22Rv1 (cell line): ENCODE data around the gene DAP.

Experiments used
- ZFX ChIP-seq: fragments of 450-650 bp; IDR thresholded peaks from 2 replicates; pipeline ENCODE4 v1.6.1; 2017; ENCODE audit warnings: antibody characterized with exemption, borderline replicate concordance
- TF ChIP-seq, protein P1 (sequence below): fragments of 450-650 bp; IDR thresholded peaks from 2 replicates; pipeline ENCODE4 v1.5.1; 2017; ENCODE audit warnings: mild to moderate bottlenecking

DNA sequence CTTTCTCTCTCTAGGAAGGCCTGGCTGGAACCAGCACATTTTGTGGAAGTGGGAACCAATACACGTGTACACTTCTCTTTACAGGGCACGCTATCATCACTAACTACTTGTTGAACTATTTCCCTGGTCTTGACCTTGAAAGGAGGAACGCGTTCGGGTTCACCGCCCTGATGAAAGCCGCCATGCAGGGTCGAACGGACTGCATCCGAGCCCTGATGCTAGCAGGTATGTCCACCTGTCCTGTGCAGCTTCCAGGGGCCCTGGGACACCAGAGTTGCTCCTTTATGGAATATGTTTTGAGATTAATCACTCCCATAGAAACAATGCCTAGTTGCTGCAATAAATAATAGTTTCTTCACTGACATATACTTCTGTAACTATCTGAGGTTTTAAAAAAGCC lies 123.1 kb downstream of the DAP start:
- TF ChIP-seq, protein P1, sequence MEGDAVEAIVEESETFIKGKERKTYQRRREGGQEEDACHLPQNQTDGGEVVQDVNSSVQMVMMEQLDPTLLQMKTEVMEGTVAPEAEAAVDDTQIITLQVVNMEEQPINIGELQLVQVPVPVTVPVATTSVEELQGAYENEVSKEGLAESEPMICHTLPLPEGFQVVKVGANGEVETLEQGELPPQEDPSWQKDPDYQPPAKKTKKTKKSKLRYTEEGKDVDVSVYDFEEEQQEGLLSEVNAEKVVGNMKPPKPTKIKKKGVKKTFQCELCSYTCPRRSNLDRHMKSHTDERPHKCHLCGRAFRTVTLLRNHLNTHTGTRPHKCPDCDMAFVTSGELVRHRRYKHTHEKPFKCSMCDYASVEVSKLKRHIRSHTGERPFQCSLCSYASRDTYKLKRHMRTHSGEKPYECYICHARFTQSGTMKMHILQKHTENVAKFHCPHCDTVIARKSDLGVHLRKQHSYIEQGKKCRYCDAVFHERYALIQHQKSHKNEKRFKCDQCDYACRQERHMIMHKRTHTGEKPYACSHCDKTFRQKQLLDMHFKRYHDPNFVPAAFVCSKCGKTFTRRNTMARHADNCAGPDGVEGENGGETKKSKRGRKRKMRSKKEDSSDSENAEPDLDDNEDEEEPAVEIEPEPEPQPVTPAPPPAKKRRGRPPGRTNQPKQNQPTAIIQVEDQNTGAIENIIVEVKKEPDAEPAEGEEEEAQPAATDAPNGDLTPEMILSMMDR, result no peak
- TF ChIP-seq ZFX, result no peak
